ENCODE results near the gene GNS.

DNA sequence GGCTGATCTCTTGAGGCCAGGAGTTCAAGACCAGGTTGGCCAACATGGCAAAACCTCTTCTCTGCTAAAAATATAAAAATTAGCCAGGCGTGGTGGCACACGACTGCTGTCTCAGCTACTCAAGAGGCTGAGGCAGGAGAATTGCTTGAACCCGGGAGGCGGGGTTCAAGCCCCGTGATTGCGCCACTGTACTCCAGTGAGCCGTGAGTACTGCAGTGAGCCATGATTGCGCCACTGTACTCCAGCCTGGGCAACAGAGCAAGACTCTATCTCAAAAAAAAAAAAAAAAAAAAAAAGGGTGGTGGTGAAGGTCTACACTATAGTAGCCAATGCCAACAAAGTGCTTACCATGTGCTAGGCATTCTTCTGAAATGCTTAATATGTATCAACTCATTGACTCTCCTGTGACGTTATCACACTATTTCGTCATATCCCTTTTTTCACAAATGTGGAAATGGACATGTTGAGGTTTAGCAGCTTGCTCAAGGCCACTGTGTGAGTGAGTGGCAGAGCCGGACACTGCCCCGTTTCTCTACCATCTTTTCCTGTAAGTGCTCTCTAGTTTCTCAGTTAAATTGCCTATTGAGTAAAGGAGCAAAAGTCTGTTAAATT lies 59.6 kb downstream of the GNS start:
- TF ChIP-seq POLR2A (IDR thresholded peaks at IDR 0.05; ENCODE audit: low read depth, low read length), result no peak
- TF ChIP-seq TAF1 (IDR thresholded peaks at IDR 0.05; ENCODE audit: borderline replicate concordance, low read depth, low read length), result no peak
- TF ChIP-seq POLR2AphosphoS5 (IDR thresholded peaks at IDR 0.05; ENCODE audit: low read depth, low read length), result no peak

All from GM12892 (cell line).